Measurements from ENCODE around the gene NSMCE1.

- TF ChIP-seq EP300 (IDR thresholded peaks at IDR 0.05) (no peak), CTCF (IDR thresholded peaks at IDR 0.05) (no peak)
Measured at GRCh38 chr16:27223701-27224100, 44.9 kb downstream of the NSMCE1 start.
